ENCODE measurements around the gene AOPEP. TPM values are rescaled to one million over a fixed set of nuclear protein-coding genes. Genes with fewer than 3 reads are reported as not detected.

Gene AOPEP
- total and polyA plus RNA-seq, 8 donors, result 73.9 to 407 (median 101) TPM

DNA sequence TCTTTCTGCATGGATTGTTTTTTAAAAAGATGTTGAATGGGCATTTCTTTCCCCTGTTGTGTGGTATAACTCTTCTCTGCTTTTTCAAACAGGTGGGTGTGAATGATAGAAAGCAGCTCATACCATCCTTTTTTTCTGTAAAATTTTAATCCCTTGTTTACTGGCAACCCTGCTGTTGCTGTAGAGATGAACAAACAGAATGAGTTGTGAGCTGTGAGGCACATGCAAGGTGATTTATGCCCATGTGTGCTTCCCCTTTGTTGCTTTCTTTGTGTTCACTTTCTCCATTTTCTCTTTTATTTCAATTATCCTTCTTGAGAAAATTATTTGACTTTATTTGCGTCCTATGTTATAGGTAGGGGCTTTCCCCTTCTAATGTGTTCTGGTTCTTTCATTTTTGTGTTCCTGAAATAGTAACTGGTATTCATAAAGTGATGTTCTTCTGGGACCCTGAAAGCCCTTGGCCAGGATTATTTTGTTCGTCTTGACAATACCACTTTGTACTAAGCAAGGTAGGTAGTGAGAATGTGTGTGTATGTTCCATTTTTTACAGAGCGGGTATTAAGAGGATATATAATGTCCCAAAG, 79.9 kb downstream of the AOPEP start:
- no peaks in the 10 kb centered on the region for H3K27me3 ChIP-seq
- WGBS, 5 donors, result 88 to 94% (median 93%) methylated on average over 3 of the region's 3 CpGs
- intact Hi-C loops (cut with DNase I; ENCODE audit: low total_unique reads), result no loop called here
- H3K4me1 ChIP-seq, result peaks cover 4 to 26% (median 17%) of the 10 kb centered on the region in 4 donors
- H3K9me3 ChIP-seq, result no peaks in the 10 kb centered on the region
- no peak overlapping the region for H3K4me3 ChIP-seq
- peak overlapping the region in 4 of 5 donors; percentile 60 to 76 (median 68) for H3K27ac ChIP-seq
- DNase-seq, result peak in 1 of 2 donors; percentile 59
- H3K36me3 ChIP-seq, result peaks cover 0 to 14% (median 8%) of the 10 kb centered on the region in 4 donors
- TF ChIP-seq POLR2A (IDR thresholded peaks at IDR 0.05) (no peak), POLR2AphosphoS5 (IDR thresholded peaks at IDR 0.05) (no peak), CTCF (IDR thresholded peaks at IDR 0.05) (no peak), EP300 (IDR thresholded peaks at IDR 0.05) (no peak)

GRCh38 chr9:94807556-94807955, 81.1 kb downstream of the AOPEP start:
- no peaks in the 10 kb centered on the region for H3K27me3 ChIP-seq
- H3K27ac ChIP-seq, result no peak overlapping the region
- WGBS, 5 donors, result 97 to 98% (median 97%) methylated on average over 3 of the region's 3 CpGs
- peaks cover 0 to 14% (median 7%) of the 10 kb centered on the region in 4 donors for H3K36me3 ChIP-seq
- TF ChIP-seq CTCF (IDR thresholded peaks at IDR 0.05) (no peak), POLR2A (IDR thresholded peaks at IDR 0.05) (no peak), EP300 (IDR thresholded peaks at IDR 0.05) (no peak), POLR2AphosphoS5 (IDR thresholded peaks at IDR 0.05) (no peak)
- DNase-seq, result no peak
- H3K4me3 ChIP-seq, result no peak overlapping the region
- H3K4me1 ChIP-seq, result peaks cover 4 to 26% (median 17%) of the 10 kb centered on the region in 4 donors
- intact Hi-C loops (cut with DNase I; ENCODE audit: low total_unique reads), result no loop called here
- no peaks in the 10 kb centered on the region for H3K9me3 ChIP-seq

GRCh38 chr9:94808926-94809700, 82.6 kb downstream of the AOPEP start:
- no peak for DNase-seq
- 94 to 98% (median 97%) methylated on average over 6 of the region's 6 CpGs for WGBS, 5 donors
- no peak overlapping the region for H3K27ac ChIP-seq
- no peaks in the 10 kb centered on the region for H3K27me3 ChIP-seq
- peaks cover 0 to 14% (median 7%) of the 10 kb centered on the region in 4 donors for H3K36me3 ChIP-seq
- intact Hi-C loops (cut with DNase I; ENCODE audit: low total_unique reads), result no loop called here
- H3K4me1 ChIP-seq, result peaks cover 4 to 26% (median 17%) of the 10 kb centered on the region in 4 donors
- TF ChIP-seq EP300 (IDR thresholded peaks at IDR 0.05), result no peak
- no peak for TF ChIP-seq POLR2A (IDR thresholded peaks at IDR 0.05)
- no peak overlapping the region for H3K4me3 ChIP-seq
- H3K9me3 ChIP-seq, result no peaks in the 10 kb centered on the region

GRCh38 chr9:94809778-94810177, 83.3 kb downstream of the AOPEP start:
- intact Hi-C loops (cut with DNase I; ENCODE audit: low total_unique reads), result no loop called here

More at GRCh38 chr9:94809778-94810177, 83.3 kb downstream of the AOPEP start:
- Histone ChIP-seq H3K4me1 (peaks cover 0 to 24% (median 16%) of the 10 kb centered on the region in 4 donors), H3K9me3 (no peaks in the 10 kb centered on the region), H3K4me3 (no peak overlapping the region), H3K27ac (no peak overlapping the region), H3K36me3 (peaks cover 0 to 14% (median 7%) of the 10 kb centered on the region in 4 donors), H3K27me3 (no peaks in the 10 kb centered on the region)
- DNase-seq, result no peak
- no peak for TF ChIP-seq POLR2A (IDR thresholded peaks at IDR 0.05)
- TF ChIP-seq CTCF (IDR thresholded peaks at IDR 0.05), result no peak
- no peak for TF ChIP-seq POLR2AphosphoS5 (IDR thresholded peaks at IDR 0.05)
- TF ChIP-seq EP300 (IDR thresholded peaks at IDR 0.05), result no peak
- 95 to 98% (median 98%) methylated on average over 6 of the region's 6 CpGs for WGBS, 5 donors
